ENCODE measurements around the gene VASP. TPM values are rescaled to one million over a fixed set of nuclear protein-coding genes. Genes with fewer than 3 reads are reported as not detected.

VASP gene
- polyA plus RNA-seq, 2 of the 4 experiments (the other 2 are of a cell fraction) = 64.5 to 94.3 TPM

DNA sequence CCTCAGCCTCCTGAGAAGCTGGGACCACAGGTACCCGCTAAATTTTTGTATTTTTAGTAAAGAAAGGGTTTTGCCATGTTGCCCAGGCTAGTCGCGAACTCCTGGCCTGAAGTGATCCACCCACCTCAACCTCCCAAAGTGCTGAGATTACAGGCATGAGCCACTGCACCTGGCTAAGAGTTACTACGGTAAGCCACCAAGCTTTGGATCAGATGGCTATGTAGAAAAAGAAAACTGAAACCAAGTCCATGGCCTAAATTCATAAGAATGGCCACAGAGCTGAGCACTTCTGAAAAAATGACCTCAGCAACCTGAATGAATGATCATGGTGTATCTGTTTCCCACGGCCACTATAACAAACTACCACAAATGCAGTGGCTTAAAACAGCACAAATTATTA, 67.9 kb downstream of the VASP start:
- H3K27ac ChIP-seq = peak overlapping the region; percentile 79 to 85; a peak in 4 of 6 replicates
- POLR2A ChIA-PET = no interaction called here

More for the DNA sequence above, 67.9 kb downstream of the VASP start:
- no peak for ATAC-seq
- no peak for FAIRE-seq
- 94% methylated on average over 5 of the region's 5 CpGs for WGBS (ENCODE audit: missing lambda C conversion rate)
- CTCF ChIA-PET = interaction anchor here (0.7 to 6.4 kb wide), 8 partner anchors 14 to 136 kb away, joined by 3 to 46 read pairs (median 5); no protein-coding TSS in a partner anchor
- Histone ChIP-seq H3K4me2 (no peak overlapping the region), H3K9me3 (peaks cover 5% of the 10 kb centered on the region; the same call in 1 of the 3 replicates), H3K4me1 (peaks cover 47% of the 10 kb centered on the region), H3K4me3 (no peak overlapping the region)
- no peak for TF ChIP-seq ZFP36 (IDR thresholded peaks at IDR 0.05; ENCODE audit: borderline replicate concordance, partially characterized antibody)
- TF ChIP-seq EHF (CRISPR knock-in tag; IDR thresholded peaks at IDR 0.05) = no peak
- no peak for TF ChIP-seq FOSB (CRISPR knock-in tag; IDR thresholded peaks at IDR 0.05)
- TF ChIP-seq RCOR1 (IDR thresholded peaks at IDR 0.05; ENCODE audit: low read depth, low read length) = no peak
- no peak for TF ChIP-seq CBX2 (IDR thresholded peaks at IDR 0.05; ENCODE audit: borderline replicate concordance, low read depth)
- TF ChIP-seq NPAS2 (CRISPR knock-in tag; IDR thresholded peaks at IDR 0.05; ENCODE audit: borderline replicate concordance) = no peak
- no peak for TF ChIP-seq MYC (IDR thresholded peaks at IDR 0.05; ENCODE audit: borderline replicate concordance, low read length)
- no peak for TF ChIP-seq CHD2 (IDR thresholded peaks at IDR 0.05; ENCODE audit: low read length, partially characterized antibody)
- no peak for TF ChIP-seq SREBF2 (IDR thresholded peaks at IDR 0.05)
- TF ChIP-seq, protein P1, sequence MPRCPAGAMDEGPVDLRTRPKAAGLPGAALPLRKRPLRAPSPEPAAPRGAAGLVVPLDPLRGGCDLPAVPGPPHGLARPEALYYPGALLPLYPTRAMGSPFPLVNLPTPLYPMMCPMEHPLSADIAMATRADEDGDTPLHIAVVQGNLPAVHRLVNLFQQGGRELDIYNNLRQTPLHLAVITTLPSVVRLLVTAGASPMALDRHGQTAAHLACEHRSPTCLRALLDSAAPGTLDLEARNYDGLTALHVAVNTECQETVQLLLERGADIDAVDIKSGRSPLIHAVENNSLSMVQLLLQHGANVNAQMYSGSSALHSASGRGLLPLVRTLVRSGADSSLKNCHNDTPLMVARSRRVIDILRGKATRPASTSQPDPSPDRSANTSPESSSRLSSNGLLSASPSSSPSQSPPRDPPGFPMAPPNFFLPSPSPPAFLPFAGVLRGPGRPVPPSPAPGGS (IDR thresholded peaks at IDR 0.05) = no peak
- TF ChIP-seq POLR2A (IDR thresholded peaks at IDR 0.05; ENCODE audit: low read length) = no peak
- no peak for TF ChIP-seq NR3C1 (IDR thresholded peaks at IDR 0.05)
- TF ChIP-seq NFE2L2 (conservative IDR thresholded peaks at IDR 0.05; ENCODE audit: low read length) = no peak
- TF ChIP-seq, protein P2, sequence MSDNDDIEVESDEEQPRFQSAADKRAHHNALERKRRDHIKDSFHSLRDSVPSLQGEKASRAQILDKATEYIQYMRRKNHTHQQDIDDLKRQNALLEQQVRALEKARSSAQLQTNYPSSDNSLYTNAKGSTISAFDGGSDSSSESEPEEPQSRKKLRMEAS (IDR thresholded peaks at IDR 0.05) = no peak
- TF ChIP-seq, protein P3, sequence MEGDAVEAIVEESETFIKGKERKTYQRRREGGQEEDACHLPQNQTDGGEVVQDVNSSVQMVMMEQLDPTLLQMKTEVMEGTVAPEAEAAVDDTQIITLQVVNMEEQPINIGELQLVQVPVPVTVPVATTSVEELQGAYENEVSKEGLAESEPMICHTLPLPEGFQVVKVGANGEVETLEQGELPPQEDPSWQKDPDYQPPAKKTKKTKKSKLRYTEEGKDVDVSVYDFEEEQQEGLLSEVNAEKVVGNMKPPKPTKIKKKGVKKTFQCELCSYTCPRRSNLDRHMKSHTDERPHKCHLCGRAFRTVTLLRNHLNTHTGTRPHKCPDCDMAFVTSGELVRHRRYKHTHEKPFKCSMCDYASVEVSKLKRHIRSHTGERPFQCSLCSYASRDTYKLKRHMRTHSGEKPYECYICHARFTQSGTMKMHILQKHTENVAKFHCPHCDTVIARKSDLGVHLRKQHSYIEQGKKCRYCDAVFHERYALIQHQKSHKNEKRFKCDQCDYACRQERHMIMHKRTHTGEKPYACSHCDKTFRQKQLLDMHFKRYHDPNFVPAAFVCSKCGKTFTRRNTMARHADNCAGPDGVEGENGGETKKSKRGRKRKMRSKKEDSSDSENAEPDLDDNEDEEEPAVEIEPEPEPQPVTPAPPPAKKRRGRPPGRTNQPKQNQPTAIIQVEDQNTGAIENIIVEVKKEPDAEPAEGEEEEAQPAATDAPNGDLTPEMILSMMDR (IDR thresholded peaks at IDR 0.05) = no peak
- no peak for TF ChIP-seq BHLHE40 (IDR thresholded peaks at IDR 0.05; ENCODE audit: low read depth, low read length)
- TF ChIP-seq RNF2 (IDR thresholded peaks at IDR 0.05; ENCODE audit: borderline replicate concordance, low read depth) = no peak
- TF ChIP-seq PHF8 (IDR thresholded peaks at IDR 0.05; ENCODE audit: borderline replicate concordance, low read depth) = no peak
- TF ChIP-seq, protein P4, sequence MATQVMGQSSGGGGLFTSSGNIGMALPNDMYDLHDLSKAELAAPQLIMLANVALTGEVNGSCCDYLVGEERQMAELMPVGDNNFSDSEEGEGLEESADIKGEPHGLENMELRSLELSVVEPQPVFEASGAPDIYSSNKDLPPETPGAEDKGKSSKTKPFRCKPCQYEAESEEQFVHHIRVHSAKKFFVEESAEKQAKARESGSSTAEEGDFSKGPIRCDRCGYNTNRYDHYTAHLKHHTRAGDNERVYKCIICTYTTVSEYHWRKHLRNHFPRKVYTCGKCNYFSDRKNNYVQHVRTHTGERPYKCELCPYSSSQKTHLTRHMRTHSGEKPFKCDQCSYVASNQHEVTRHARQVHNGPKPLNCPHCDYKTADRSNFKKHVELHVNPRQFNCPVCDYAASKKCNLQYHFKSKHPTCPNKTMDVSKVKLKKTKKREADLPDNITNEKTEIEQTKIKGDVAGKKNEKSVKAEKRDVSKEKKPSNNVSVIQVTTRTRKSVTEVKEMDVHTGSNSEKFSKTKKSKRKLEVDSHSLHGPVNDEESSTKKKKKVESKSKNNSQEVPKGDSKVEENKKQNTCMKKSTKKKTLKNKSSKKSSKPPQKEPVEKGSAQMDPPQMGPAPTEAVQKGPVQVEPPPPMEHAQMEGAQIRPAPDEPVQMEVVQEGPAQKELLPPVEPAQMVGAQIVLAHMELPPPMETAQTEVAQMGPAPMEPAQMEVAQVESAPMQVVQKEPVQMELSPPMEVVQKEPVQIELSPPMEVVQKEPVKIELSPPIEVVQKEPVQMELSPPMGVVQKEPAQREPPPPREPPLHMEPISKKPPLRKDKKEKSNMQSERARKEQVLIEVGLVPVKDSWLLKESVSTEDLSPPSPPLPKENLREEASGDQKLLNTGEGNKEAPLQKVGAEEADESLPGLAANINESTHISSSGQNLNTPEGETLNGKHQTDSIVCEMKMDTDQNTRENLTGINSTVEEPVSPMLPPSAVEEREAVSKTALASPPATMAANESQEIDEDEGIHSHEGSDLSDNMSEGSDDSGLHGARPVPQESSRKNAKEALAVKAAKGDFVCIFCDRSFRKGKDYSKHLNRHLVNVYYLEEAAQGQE (IDR thresholded peaks at IDR 0.05) = no peak
- TF ChIP-seq ZSCAN20 (CRISPR knock-in tag; IDR thresholded peaks at IDR 0.05) = no peak
- no peak for DNase-seq (ENCODE audit: low read depth in 1 of 2, low spot score in 1 of 2)

Other genes starting within 250 kb of the VASP start
- gene CKM, start 184.6 kb upstream of the VASP start, polyA plus RNA-seq (2011; rRNA removed) = not detected in 2 replicates
- gene CKM, start 184.6 kb upstream of the VASP start, polyA plus RNA-seq (2017; fragmentation: RNase III; extraction: RNeasy Plus Mini Kit Qiagen cat#74134 plus additional on column Dnase treatment) = not detected in 3 replicates
- gene KLC3, start 166.7 kb upstream of the VASP start, polyA plus RNA-seq (2011; rRNA removed) = 0.26 and 0.32 TPM in 2 replicates
- gene KLC3, start 166.7 kb upstream of the VASP start, polyA plus RNA-seq (2017; fragmentation: RNase III; extraction: RNeasy Plus Mini Kit Qiagen cat#74134 plus additional on column Dnase treatment) = 0.49 to 0.55 TPM (median 0.52 TPM) in 3 replicates
- 12.9 and 15.0 TPM in 2 replicates for gene ERCC2, start 136.9 kb upstream of the VASP start, polyA plus RNA-seq (2011; rRNA removed)
- gene ERCC2, start 136.9 kb upstream of the VASP start, polyA plus RNA-seq (2017; fragmentation: RNase III; extraction: RNeasy Plus Mini Kit Qiagen cat#74134 plus additional on column Dnase treatment) = 19.8 to 21.5 TPM (median 19.9 TPM) in 3 replicates
- 3.2 and 5.7 TPM in 2 replicates for gene PPP1R13L, start 102.4 kb upstream of the VASP start, polyA plus RNA-seq (2011; rRNA removed)
- 18.9 to 23.2 TPM (median 20.9 TPM) in 3 replicates for gene PPP1R13L, start 102.4 kb upstream of the VASP start, polyA plus RNA-seq (2017; fragmentation: RNase III; extraction: RNeasy Plus Mini Kit Qiagen cat#74134 plus additional on column Dnase treatment)
- gene POLR1G, start 100.8 kb upstream of the VASP start, polyA plus RNA-seq (2011; rRNA removed) = 11.7 and 15.1 TPM in 2 replicates
- 28.2 to 34.0 TPM (median 31.2 TPM) in 3 replicates for gene POLR1G, start 100.8 kb upstream of the VASP start, polyA plus RNA-seq (2017; fragmentation: RNase III; extraction: RNeasy Plus Mini Kit Qiagen cat#74134 plus additional on column Dnase treatment)
- 81.7 and 109 TPM in 2 replicates for gene ERCC1, start 83.6 kb upstream of the VASP start, polyA plus RNA-seq (2011; rRNA removed)
- gene ERCC1, start 83.6 kb upstream of the VASP start, polyA plus RNA-seq (2017; fragmentation: RNase III; extraction: RNeasy Plus Mini Kit Qiagen cat#74134 plus additional on column Dnase treatment) = 89.7 to 97.6 TPM (median 93.0 TPM) in 3 replicates
- 27.9 and 48.8 TPM in 2 replicates for gene FOSB, start 39.5 kb upstream of the VASP start, polyA plus RNA-seq (2011; rRNA removed)
- gene FOSB, start 39.5 kb upstream of the VASP start, polyA plus RNA-seq (2017; fragmentation: RNase III; extraction: RNeasy Plus Mini Kit Qiagen cat#74134 plus additional on column Dnase treatment) = 0.57 to 0.65 TPM (median 0.58 TPM) in 3 replicates
- gene RTN2, start 10.4 kb upstream of the VASP start, polyA plus RNA-seq (2011; rRNA removed) = 4.7 and 5.3 TPM in 2 replicates
- gene RTN2, start 10.4 kb upstream of the VASP start, polyA plus RNA-seq (2017; fragmentation: RNase III; extraction: RNeasy Plus Mini Kit Qiagen cat#74134 plus additional on column Dnase treatment) = 6.3 to 9.0 TPM (median 8.1 TPM) in 3 replicates
- gene PPM1N, start 9.0 kb upstream of the VASP start, polyA plus RNA-seq (2011; rRNA removed) = 9.2 and 9.8 TPM in 2 replicates
- gene PPM1N, start 9.0 kb upstream of the VASP start, polyA plus RNA-seq (2017; fragmentation: RNase III; extraction: RNeasy Plus Mini Kit Qiagen cat#74134 plus additional on column Dnase treatment) = 6.6 to 11.2 TPM (median 10.5 TPM) in 3 replicates
- gene OPA3, start 77.3 kb downstream of the VASP start, polyA plus RNA-seq (2011; rRNA removed) = 21.8 and 29.1 TPM in 2 replicates
- gene OPA3, start 77.3 kb downstream of the VASP start, polyA plus RNA-seq (2017; fragmentation: RNase III; extraction: RNeasy Plus Mini Kit Qiagen cat#74134 plus additional on column Dnase treatment) = 13.8 to 15.9 TPM (median 15.6 TPM) in 3 replicates
- 0.10 TPM in 1 of 2 replicates, not detected in the other for gene GPR4, start 94.7 kb downstream of the VASP start, polyA plus RNA-seq (2011; rRNA removed)
- gene GPR4, start 94.7 kb downstream of the VASP start, polyA plus RNA-seq (2017; fragmentation: RNase III; extraction: RNeasy Plus Mini Kit Qiagen cat#74134 plus additional on column Dnase treatment) = 0.03 to 0.12 TPM (median 0.04 TPM) in 3 replicates
- gene EML2, start 131.9 kb downstream of the VASP start, polyA plus RNA-seq (2011; rRNA removed) = 19.9 and 22.7 TPM in 2 replicates
- gene EML2, start 131.9 kb downstream of the VASP start, polyA plus RNA-seq (2017; fragmentation: RNase III; extraction: RNeasy Plus Mini Kit Qiagen cat#74134 plus additional on column Dnase treatment) = 25.9 to 30.6 TPM (median 29.0 TPM) in 3 replicates
- 0.83 and 1.2 TPM in 2 replicates for gene GIPR, start 160.7 kb downstream of the VASP start, polyA plus RNA-seq (2011; rRNA removed)
- gene GIPR, start 160.7 kb downstream of the VASP start, polyA plus RNA-seq (2017; fragmentation: RNase III; extraction: RNeasy Plus Mini Kit Qiagen cat#74134 plus additional on column Dnase treatment) = 0.96 to 1.6 TPM (median 1.4 TPM) in 3 replicates
- 974 and 1,002 TPM in 2 replicates for gene SNRPD2, start 184.5 kb downstream of the VASP start, polyA plus RNA-seq (2011; rRNA removed)
- 785 to 834 TPM (median 811 TPM) in 3 replicates for gene SNRPD2, start 184.5 kb downstream of the VASP start, polyA plus RNA-seq (2017; fragmentation: RNase III; extraction: RNeasy Plus Mini Kit Qiagen cat#74134 plus additional on column Dnase treatment)
- gene QPCTL, start 185.2 kb downstream of the VASP start, polyA plus RNA-seq (2011; rRNA removed) = 9.4 and 10.3 TPM in 2 replicates
- gene QPCTL, start 185.2 kb downstream of the VASP start, polyA plus RNA-seq (2017; fragmentation: RNase III; extraction: RNeasy Plus Mini Kit Qiagen cat#74134 plus additional on column Dnase treatment) = 6.7 to 10.4 TPM (median 8.4 TPM) in 3 replicates
- gene FBXO46, start 223.4 kb downstream of the VASP start, polyA plus RNA-seq (2011; rRNA removed) = 4.9 and 6.9 TPM in 2 replicates
- gene FBXO46, start 223.4 kb downstream of the VASP start, polyA plus RNA-seq (2017; fragmentation: RNase III; extraction: RNeasy Plus Mini Kit Qiagen cat#74134 plus additional on column Dnase treatment) = 10.9 to 12.7 TPM (median 11.5 TPM) in 3 replicates
- 0.05 TPM in 1 of 2 replicates, not detected in the other for gene MEIOSIN, start 226.0 kb downstream of the VASP start, polyA plus RNA-seq (2011; rRNA removed)
- 0.04 TPM in 1 of 3 replicates, not detected in the others for gene MEIOSIN, start 226.0 kb downstream of the VASP start, polyA plus RNA-seq (2017; fragmentation: RNase III; extraction: RNeasy Plus Mini Kit Qiagen cat#74134 plus additional on column Dnase treatment)

All from A549 (cell line).